Transverse colon (tissue), 4 donors: ENCODE measurements around the gene MPL.

Source experiments
- POLR2AphosphoS5 ChIP-seq, 3 donors: sonication (generic); formaldehyde crosslinking; IDR thresholded peaks; one replicate each; pipeline ENCODE4 v1.6.1; 2016; ENCODE audit warnings: antibody characterized with exemption in 3 of 3
- TF ChIP-seq, protein P1 (sequence below), 5 experiments: fragments of 200-600 bp in 3 of 5; fragments of 450-650 bp in 2 of 5; sonication (generic) in 3 of 5; IDR thresholded peaks; 1 replicate in 2 of 5; 2 replicates in 3 of 5; pipeline ENCODE4 v1.5.1; 2016 to 2017; ENCODE audit warnings: antibody characterized with exemption in 5 of 5, inconsistent platforms in 3 of 5, mild to moderate bottlenecking in 2 of 5, moderate library complexity in 1 of 5

DNA sequence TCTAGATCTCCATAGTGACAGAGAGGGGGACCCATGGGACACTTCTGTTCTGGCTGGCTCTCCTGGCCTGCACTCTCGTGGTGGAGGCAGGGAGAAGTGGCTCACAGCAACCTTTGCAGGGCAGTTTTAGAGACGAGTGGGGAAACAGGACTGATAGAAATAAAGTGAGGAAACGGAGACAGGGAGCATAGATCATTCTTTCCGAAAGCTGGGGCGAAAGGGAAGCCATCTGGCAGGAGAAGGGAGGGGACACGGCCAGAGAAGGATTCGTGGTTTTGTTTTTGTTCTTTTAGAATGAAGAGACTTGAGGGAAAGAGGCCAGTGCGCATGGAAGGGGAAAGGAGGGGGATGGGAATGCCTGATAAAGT lies 33.3 kb upstream of the MPL start:
- TF ChIP-seq, protein P1, sequence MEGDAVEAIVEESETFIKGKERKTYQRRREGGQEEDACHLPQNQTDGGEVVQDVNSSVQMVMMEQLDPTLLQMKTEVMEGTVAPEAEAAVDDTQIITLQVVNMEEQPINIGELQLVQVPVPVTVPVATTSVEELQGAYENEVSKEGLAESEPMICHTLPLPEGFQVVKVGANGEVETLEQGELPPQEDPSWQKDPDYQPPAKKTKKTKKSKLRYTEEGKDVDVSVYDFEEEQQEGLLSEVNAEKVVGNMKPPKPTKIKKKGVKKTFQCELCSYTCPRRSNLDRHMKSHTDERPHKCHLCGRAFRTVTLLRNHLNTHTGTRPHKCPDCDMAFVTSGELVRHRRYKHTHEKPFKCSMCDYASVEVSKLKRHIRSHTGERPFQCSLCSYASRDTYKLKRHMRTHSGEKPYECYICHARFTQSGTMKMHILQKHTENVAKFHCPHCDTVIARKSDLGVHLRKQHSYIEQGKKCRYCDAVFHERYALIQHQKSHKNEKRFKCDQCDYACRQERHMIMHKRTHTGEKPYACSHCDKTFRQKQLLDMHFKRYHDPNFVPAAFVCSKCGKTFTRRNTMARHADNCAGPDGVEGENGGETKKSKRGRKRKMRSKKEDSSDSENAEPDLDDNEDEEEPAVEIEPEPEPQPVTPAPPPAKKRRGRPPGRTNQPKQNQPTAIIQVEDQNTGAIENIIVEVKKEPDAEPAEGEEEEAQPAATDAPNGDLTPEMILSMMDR (IDR thresholded peaks at IDR 0.05): no peak
- no peak for TF ChIP-seq POLR2AphosphoS5 (IDR thresholded peaks at IDR 0.05)
